K562 (cell line): ENCODE results near the gene MYBPC3. TPM values are rescaled to one million over a fixed set of nuclear protein-coding genes. Genes with fewer than 3 reads are reported as not detected.

Experiments used
- ADNP ChIP-seq: fragments of 200-800 bp; sonication (Bioruptor generic); IDR thresholded peaks from 2 replicates; pipeline ENCODE4 v1.6.1; 2016; ENCODE audit warnings: missing genetic modification characterization, missing compliant biosample characterization
- ASH1L ChIP-seq: fragments of 450-650 bp; IDR thresholded peaks from 2 replicates; pipeline ENCODE4 v1.6.1; 2018; ENCODE audit warnings: borderline replicate concordance, mild to moderate bottlenecking, low read depth; ENCODE audit not compliant: partially characterized antibody
- CXXC5 ChIP-seq: fragments of 250-450 bp; sonication (Bioruptor Pico); IDR thresholded peaks from 2 replicates; pipeline ENCODE4 v1.8.0; 2022; ENCODE audit warnings: inconsistent platforms, mild to moderate bottlenecking, moderate library complexity
- FOS ChIP-seq: IDR thresholded peaks from 3 replicates; pipeline ENCODE4 v1.6.1; 2011; ENCODE audit not compliant: insufficient read length; ENCODE audit errors: extremely low read depth
- HNRNPLL ChIP-seq: fragments of 200-400 bp; formaldehyde crosslinking; IDR thresholded peaks from 2 replicates; pipeline ENCODE4 v1.6.1; 2017; ENCODE audit warnings: low read length, low read depth, mild to moderate bottlenecking; ENCODE audit not compliant: poor library complexity, severe bottlenecking
- JUN ChIP-seq, 2 experiments: sonication (generic) in 1 of 2; formaldehyde crosslinking in 1 of 2; IDR thresholded peaks; 2 replicates each; pipeline versions ENCODE4 v1.6.1 to v1.8.0; 2012 to 2022; ENCODE audit warnings: borderline replicate concordance in 2 of 2, mild to moderate bottlenecking in 2 of 2, improper control_type of control experiment in 1 of 2, low read depth in 1 of 2, low read length in 1 of 2, missing genetic modification reagents in 1 of 2
- LARP7 ChIP-seq: fragments of 450-650 bp; IDR thresholded peaks from 2 replicates; pipeline ENCODE4 v1.6.1; 2016
- PPARD ChIP-seq: fragments of 250-450 bp; sonication (Bioruptor Pico); IDR thresholded peaks from 2 replicates; pipeline ENCODE4 v1.8.0; 2022; ENCODE audit warnings: inconsistent platforms, mild to moderate bottlenecking, moderate library complexity
- RFX5 ChIP-seq: IDR thresholded peaks from 2 replicates; pipeline ENCODE4 v1.6.1; 2011; ENCODE audit warnings: low read depth, mild to moderate bottlenecking, improper control_type of control experiment, low read length
- SMARCA5 ChIP-seq: fragments of 450-650 bp; IDR thresholded peaks from 2 replicates; pipeline ENCODE4 v1.6.1; 2016
- TAF1 ChIP-seq: IDR thresholded peaks from 2 replicates; pipeline ENCODE4 v1.6.1; 2011; ENCODE audit warnings: mild to moderate bottlenecking, low read length, moderate library complexity; ENCODE audit not compliant: insufficient read depth, control insufficient read depth, severe bottlenecking; ENCODE audit errors: extremely low read depth
- THRA ChIP-seq: fragments of 450-650 bp; IDR thresholded peaks from 2 replicates; pipeline ENCODE4 v1.6.1; 2017; ENCODE audit warnings: mild to moderate bottlenecking, moderate library complexity
- YBX1 ChIP-seq: fragments of 450-650 bp; IDR thresholded peaks from 2 replicates; pipeline ENCODE4 v1.7.1; 2016; ENCODE audit warnings: mild to moderate bottlenecking
- ZFX ChIP-seq: sonication (generic); formaldehyde crosslinking; IDR thresholded peaks from 2 replicates; pipeline ENCODE4 v1.8.0; 2022; ENCODE audit warnings: mild to moderate bottlenecking, missing genetic modification reagents, moderate library complexity
- ZNF140 ChIP-seq: fragments of 250-450 bp; sonication (Bioruptor Pico); IDR thresholded peaks from 2 replicates; pipeline ENCODE4 v1.8.0; 2021; ENCODE audit warnings: moderate library complexity, mild to moderate bottlenecking, inconsistent platforms
- ZNF175 ChIP-seq: fragments of 200-800 bp; sonication (Bioruptor generic); IDR thresholded peaks from 2 replicates; pipeline ENCODE4 v1.6.1; 2016; ENCODE audit warnings: low read depth, mild to moderate bottlenecking, missing genetic modification characterization, missing compliant biosample characterization
- polyA plus RNA-seq, 8 experiments: library from polyadenylated mRNA; depleted of rRNA in 4 of 8; stranded (reverse) in 5 of 8; unstranded in 3 of 8; fragments of >200 nt; fragmentation: Nextera tagmentation in 2 of 8; fragmentation: Illumina TruSeq in 1 of 8; extraction: Ambion mirVana in 2 of 8; extraction: Trizol in 1 of 8; gene quantifications; 2 replicates each; pipeline versions ENCODE4 v1.2.1 to v1.2.3, GENCODE V29; 2011 to 2014; ENCODE audit warnings: inconsistent platforms in 1 of 8, missing spikeins in 1 of 8
- total RNA-seq, 7 experiments: library from RNA; depleted of rRNA in 6 of 7; stranded (reverse); fragments of >200 nt in 6 of 7; fragmentation: Illumina TruSeq in 2 of 7; extraction: Trizol in 2 of 7; gene quantifications; 2 replicates each; pipeline versions ENCODE4 v1.2.1 to v1.2.3, GENCODE V29; 2011 to 2021; ENCODE audit warnings: low replicate concordance in 1 of 7
- TF ChIP-seq, protein P1 (sequence below): sonication (generic); formaldehyde crosslinking; IDR thresholded peaks from 2 replicates; pipeline ENCODE4 v1.8.0; 2022; ENCODE audit warnings: missing genetic modification reagents, mild to moderate bottlenecking, moderate library complexity, borderline replicate concordance
- TF ChIP-seq, protein P2 (sequence below): sonication (generic); formaldehyde crosslinking; IDR thresholded peaks from 2 replicates; pipeline ENCODE4 v1.8.0; 2023; ENCODE audit warnings: mild to moderate bottlenecking, missing genetic modification reagents

MYBPC3 gene
- total and polyA plus RNA-seq, 9 of the 15 experiments (the other 6 are each of a cell fraction or from before 2014, with no cell fraction given), result 0.01 TPM; not detected in 8

- TF ChIP-seq, protein P1, sequence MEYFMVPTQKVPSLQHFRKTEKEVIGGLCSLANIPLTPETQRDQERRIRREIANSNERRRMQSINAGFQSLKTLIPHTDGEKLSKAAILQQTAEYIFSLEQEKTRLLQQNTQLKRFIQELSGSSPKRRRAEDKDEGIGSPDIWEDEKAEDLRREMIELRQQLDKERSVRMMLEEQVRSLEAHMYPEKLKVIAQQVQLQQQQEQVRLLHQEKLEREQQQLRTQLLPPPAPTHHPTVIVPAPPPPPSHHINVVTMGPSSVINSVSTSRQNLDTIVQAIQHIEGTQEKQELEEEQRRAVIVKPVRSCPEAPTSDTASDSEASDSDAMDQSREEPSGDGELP (CRISPR knock-in tag), result peak; percentile 81
- no peak for TF ChIP-seq RFX5
- peak; percentile 52; the same call in 1 of the 2 replicates for TF ChIP-seq JUN (IDR thresholded peaks at IDR 0.05; ENCODE audit: borderline replicate concordance, low read depth, low read length)
- no peak for TF ChIP-seq JUN (CRISPR knock-in tag; IDR thresholded peaks at IDR 0.05; ENCODE audit: borderline replicate concordance)
- TF ChIP-seq ASH1L, result no peak
- no peak for TF ChIP-seq YBX1
- peak; percentile 60 for TF ChIP-seq HNRNPLL
- no peak for TF ChIP-seq PPARD (CRISPR knock-in tag)
- 0 out of 2 replicates have a peak, but pooled peaks have one; percentile 34 for TF ChIP-seq SMARCA5
- no peak for TF ChIP-seq ZNF175 (CRISPR knock-in tag)
- TF ChIP-seq ZFX (CRISPR knock-in tag), result peak; percentile 44; the same call in 1 of the 2 replicates
- no peak for TF ChIP-seq TAF1
- no peak for TF ChIP-seq FOS
- no peak for TF ChIP-seq THRA
- TF ChIP-seq, protein P2, sequence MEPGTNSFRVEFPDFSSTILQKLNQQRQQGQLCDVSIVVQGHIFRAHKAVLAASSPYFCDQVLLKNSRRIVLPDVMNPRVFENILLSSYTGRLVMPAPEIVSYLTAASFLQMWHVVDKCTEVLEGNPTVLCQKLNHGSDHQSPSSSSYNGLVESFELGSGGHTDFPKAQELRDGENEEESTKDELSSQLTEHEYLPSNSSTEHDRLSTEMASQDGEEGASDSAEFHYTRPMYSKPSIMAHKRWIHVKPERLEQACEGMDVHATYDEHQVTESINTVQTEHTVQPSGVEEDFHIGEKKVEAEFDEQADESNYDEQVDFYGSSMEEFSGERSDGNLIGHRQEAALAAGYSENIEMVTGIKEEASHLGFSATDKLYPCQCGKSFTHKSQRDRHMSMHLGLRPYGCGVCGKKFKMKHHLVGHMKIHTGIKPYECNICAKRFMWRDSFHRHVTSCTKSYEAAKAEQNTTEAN (CRISPR knock-in tag), result peak; percentile 99
- 0 out of 2 replicates have a peak, but pooled peaks have one; percentile 21 for TF ChIP-seq LARP7
- TF ChIP-seq ADNP (tag), result no peak
- no peak for TF ChIP-seq ZNF140
- peak; percentile 42; the same call in 1 of the 2 replicates for TF ChIP-seq CXXC5
These were observed 3.0 kb upstream of the MYBPC3 start (continued) for GRCh38 chr11:47355283-47356128.
